Astrocyte of the cerebellum (primary cell): ENCODE results near the gene XRCC3.

Source experiments
- DNase-seq: peaks from one replicate; pipeline ENCODE4 v3.0.0-alpha.2; 2011; ENCODE audit warnings: low read depth
- H3K4me3 ChIP-seq: 2 replicates; pipeline ENCODE4 v1.5.1; 2011; ENCODE audit warnings: mild to moderate bottlenecking, low read depth, low read length, moderate library complexity
- CTCF ChIP-seq: IDR thresholded peaks from 2 replicates; pipeline ENCODE4 v1.5.1; 2012; ENCODE audit warnings: low read length, low read depth, moderate library complexity, mild to moderate bottlenecking; ENCODE audit errors: missing control alignments
- in situ Hi-C: cut with HindIII; loops from 2 replicates; pipeline ENCODE4 v1.10.0; 2017; ENCODE audit warnings: low sequenced_read_pairs

The XRCC3 gene

GRCh38 chr14:103739466-103739792 lies 24.2 kb upstream of the XRCC3 start:
- H3K4me3 ChIP-seq, result no peak overlapping the region
- TF ChIP-seq CTCF, result no peak
- in situ Hi-C loops, result no loop called here
- DNase-seq, result no peak

GRCh38 chr14:103738701-103739451 lies 23.6 kb upstream of the XRCC3 start:
- DNase-seq, result no peak
- H3K4me3 ChIP-seq, result no peak overlapping the region
- in situ Hi-C loops, result no loop called here
- no peak for TF ChIP-seq CTCF

- no peak for TF ChIP-seq CTCF
- in situ Hi-C loops, result no loop called here
Observed at GRCh38 chr14:103738166-103738565, 22.9 kb upstream of the XRCC3 start.

GRCh38 chr14:103737432-103738045 lies 22.3 kb upstream of the XRCC3 start:
- H3K4me3 ChIP-seq, result no peak overlapping the region
- in situ Hi-C loops, result no loop called here
- no peak for DNase-seq
- TF ChIP-seq CTCF, result no peak

More at GRCh38 chr14:103738166-103738565, 22.9 kb upstream of the XRCC3 start:
- H3K4me3 ChIP-seq, result no peak overlapping the region
- no peak for DNase-seq

DNA sequence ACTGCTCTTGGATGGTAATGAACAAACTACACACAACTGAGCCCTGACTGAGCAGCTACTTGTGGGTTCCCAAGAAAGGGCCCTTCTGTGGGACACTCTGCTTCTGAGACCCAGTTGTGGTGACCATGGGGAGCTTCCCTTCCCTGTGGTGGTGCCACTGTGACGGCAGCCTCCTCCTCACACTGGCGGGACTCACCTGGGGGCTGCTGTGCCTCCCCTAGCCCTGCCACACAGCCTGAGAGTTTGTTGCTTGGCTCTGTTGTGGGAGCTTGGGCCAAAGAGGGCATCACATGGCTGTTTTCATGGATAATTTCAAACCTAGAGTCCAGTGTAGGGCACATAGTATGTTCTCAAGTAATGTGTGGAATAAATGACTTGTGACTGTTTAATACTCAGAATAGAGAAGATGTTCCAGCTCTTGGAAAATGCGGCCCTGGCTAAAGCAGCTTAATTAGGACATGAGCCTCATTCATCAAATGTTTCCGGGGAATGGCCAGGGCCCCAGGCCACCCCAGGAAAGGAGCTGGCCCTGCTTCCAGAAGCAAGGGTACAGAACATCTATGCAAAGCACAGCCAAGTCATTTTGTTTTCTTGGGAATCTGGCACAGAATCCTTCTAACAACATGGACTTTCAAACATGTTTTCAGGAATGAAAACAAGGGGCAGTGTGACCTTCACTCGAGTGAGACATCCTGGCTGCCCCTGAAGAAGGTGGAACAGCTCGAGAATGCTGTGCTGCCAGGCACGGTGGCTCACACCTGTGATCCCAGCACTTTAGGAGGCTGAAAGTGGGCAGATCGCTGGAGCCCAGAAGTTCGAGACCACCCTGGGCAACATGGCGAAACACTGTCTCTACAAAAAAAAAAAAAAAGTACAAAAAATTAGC lies 21.5 kb upstream of the XRCC3 start:
- DNase-seq, result no peak
- no peak overlapping the region for H3K4me3 ChIP-seq
- TF ChIP-seq CTCF, result no peak
- in situ Hi-C loops, result no loop called here

DNA sequence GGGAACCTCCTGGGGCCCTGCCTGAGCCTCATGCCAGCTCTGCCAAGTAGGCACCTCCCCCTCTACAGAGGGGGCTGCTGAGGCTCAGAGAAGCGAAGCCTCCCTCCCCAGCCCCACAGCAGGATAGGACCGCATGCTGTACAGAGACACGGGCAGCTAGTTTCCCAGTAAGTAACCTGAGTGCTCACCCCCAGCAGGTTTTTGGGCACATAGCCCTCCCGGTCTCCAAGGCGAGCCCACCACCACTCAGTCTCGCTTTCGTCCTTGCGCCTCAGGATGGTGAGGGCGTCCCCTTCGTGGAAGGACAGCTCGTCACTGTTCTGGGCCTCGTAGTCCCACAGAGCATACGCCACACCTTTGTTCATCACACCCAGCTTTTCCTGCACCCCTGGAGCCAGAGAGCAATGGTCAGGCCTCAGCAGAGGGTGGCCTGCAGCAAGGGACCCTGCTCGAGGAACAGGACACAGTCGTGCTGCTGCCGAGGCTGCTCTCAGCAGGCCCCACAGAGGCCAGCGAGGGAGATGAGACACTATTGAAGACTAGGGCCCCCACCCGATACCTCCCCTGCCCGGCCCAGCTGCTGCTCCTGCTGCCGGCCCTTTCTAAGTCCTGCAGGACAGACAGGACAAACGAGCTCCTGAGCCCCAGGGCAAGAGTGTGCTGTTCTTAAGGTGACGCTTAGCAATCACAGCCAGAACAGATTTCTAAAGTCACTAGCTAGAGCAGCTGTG lies 20.7 kb upstream of the XRCC3 start:
- no peak for TF ChIP-seq CTCF
- in situ Hi-C loops, result no loop called here
- DNase-seq, result no peak
- H3K4me3 ChIP-seq, result no peak overlapping the region
